NCI-H1436 treated with DMSO at 0.1 percent for 48 hours (cell line): ENCODE measurements around the gene EIPR1.

ENCODE experiments used
- DNase-seq: peaks from one replicate; lab custom pipeline; 2025; lab: John Stamatoyannopoulos, UW

The EIPR1 gene

GRCh38 chr2:3174626-3175567 is 202.7 kb downstream of the EIPR1 start:
- DNase-seq: no peak

- no peak for DNase-seq
Measured at GRCh38 chr2:3173031-3173430, 204.6 kb downstream of the EIPR1 start.

GRCh38 chr2:3172265-3172935 is 205.2 kb downstream of the EIPR1 start:
- peak; percentile 57 for DNase-seq

GRCh38 chr2:3171564-3172264 is 205.9 kb downstream of the EIPR1 start:
- DNase-seq: no peak

- DNase-seq: no peak
Measured at GRCh38 chr2:3170792-3171455, 206.7 kb downstream of the EIPR1 start.

GRCh38 chr2:3169106-3169870 is 208.3 kb downstream of the EIPR1 start:
- no peak for DNase-seq

- DNase-seq: no peak
Measured at GRCh38 chr2:3168230-3168891, 209.3 kb downstream of the EIPR1 start.

GRCh38 chr2:3163401-3163800 is 214.2 kb downstream of the EIPR1 start:
- DNase-seq: no peak

GRCh38 chr2:3162442-3163077 is 215.1 kb downstream of the EIPR1 start:
- DNase-seq: no peak

- DNase-seq: no peak
Measured at GRCh38 chr2:3160751-3161330, 216.8 kb downstream of the EIPR1 start.

- no peak for DNase-seq
Measured at GRCh38 chr2:3159782-3160545, 217.7 kb downstream of the EIPR1 start.

- no peak for DNase-seq
Measured at GRCh38 chr2:3154700-3155099, 222.9 kb downstream of the EIPR1 start.

- DNase-seq: no peak
Measured at GRCh38 chr2:3154146-3154545, 223.5 kb downstream of the EIPR1 start.

GRCh38 chr2:3151153-3151918 is 226.3 kb downstream of the EIPR1 start:
- peak; percentile 83 for DNase-seq

GRCh38 chr2:3149441-3150217 is 228.0 kb downstream of the EIPR1 start:
- DNase-seq: no peak

GRCh38 chr2:3148716-3149115 is 228.9 kb downstream of the EIPR1 start:
- no peak for DNase-seq
